ENCODE results near the gene ZNF764.

- TF ChIP-seq POLR2A (IDR thresholded peaks at IDR 0.05) (no peak), CTCF (IDR thresholded peaks at IDR 0.05) (no peak)
Measured at GRCh38 chr16:30602616-30603277, 44.6 kb upstream of the ZNF764 start.

Data from uterus (tissue), 2 donors.